HG03159 (cell line): ENCODE results near the gene GAS2.

Experiments
- ATAC-seq: cut with Tn5 transposase; IDR thresholded peaks from one replicate; pipeline ENCODE4 v1.9.1; 2021; ENCODE audit warnings: mild to moderate bottlenecking, moderate library complexity; ENCODE audit not compliant: unreplicated experiment

Gene GAS2

DNA sequence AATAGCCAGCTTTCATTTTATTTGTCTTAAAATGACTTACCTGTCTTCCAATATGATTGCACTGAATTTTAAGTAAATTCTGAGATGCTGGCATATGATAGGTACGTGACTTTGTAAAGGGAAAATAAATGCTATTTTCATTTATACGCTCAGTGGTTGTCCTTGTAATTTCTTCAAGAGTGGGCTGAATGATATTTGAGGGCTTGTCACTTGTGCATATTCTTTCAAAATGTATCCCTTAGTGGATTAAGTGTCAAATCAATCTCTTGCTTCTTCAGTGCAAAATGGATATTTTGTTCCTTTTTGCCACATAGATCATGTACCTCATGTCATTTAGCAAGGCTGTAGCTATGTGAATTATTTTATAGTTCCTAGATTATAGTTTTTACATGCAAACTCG lies 56.9 kb downstream of the GAS2 start:
- ATAC-seq = no peak

GRCh38 chr11:22725079-22725478 lies 58.7 kb downstream of the GAS2 start:
- ATAC-seq = no peak

DNA sequence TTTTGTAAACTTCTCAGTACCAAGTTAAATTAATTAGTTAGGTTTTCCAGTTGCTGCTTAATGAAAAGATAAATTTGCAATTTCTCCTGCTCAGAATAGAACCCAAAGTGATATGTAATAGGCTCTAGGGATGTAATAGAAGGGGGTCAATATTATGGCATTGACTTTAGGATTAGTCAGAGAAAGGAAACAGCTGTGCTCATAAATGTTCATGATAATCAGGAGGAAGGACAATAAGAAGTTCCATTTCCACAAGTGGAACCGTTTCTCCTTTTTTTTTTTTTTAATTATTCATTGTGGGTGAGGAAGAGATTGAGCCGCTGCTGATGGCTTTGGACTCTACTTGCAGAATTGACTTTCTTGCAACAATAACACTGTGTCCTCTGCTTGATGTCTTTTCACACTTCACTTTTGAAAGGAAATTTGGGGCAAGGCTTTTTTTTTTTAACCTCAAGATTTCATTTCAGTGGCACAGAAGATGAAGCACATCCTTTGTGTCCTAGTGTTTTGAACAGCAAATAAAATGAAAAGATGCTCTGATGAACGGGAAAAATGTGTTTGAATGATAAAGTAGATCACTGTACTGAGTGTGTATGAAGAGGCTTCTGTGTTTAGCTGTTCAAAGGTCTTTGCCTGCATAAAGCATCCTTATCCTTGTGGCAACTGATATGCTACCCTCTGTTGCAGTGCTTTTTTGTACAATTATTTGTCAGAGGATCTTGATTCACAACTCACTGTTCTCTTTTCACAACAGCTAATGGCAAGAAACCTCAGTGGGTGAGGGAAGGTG lies 62.4 kb downstream of the GAS2 start:
- no peak for ATAC-seq

DNA sequence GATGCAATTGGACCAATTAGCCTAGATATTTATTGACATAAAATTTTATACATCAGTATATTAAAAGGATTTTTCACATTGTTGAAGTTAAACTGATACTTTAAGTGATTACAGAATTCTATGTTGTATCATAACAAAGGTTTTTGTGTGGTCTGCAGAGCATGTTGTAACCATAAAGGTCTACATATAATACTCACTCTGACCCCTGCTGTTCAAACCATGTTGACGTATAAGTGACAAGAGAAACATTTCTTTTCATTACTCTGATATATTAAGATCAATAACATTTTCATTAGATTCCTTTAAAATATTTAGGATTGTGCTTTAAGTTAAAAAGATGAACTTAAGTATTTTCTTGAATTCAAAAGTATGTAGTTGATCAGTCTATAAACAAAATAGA lies 63.9 kb downstream of the GAS2 start:
- no peak for ATAC-seq

- ATAC-seq = no peak
Measured at GRCh38 chr11:22732588-22732987, 66.2 kb downstream of the GAS2 start.

GRCh38 chr11:22733475-22734248 lies 67.3 kb downstream of the GAS2 start:
- ATAC-seq = no peak

DNA sequence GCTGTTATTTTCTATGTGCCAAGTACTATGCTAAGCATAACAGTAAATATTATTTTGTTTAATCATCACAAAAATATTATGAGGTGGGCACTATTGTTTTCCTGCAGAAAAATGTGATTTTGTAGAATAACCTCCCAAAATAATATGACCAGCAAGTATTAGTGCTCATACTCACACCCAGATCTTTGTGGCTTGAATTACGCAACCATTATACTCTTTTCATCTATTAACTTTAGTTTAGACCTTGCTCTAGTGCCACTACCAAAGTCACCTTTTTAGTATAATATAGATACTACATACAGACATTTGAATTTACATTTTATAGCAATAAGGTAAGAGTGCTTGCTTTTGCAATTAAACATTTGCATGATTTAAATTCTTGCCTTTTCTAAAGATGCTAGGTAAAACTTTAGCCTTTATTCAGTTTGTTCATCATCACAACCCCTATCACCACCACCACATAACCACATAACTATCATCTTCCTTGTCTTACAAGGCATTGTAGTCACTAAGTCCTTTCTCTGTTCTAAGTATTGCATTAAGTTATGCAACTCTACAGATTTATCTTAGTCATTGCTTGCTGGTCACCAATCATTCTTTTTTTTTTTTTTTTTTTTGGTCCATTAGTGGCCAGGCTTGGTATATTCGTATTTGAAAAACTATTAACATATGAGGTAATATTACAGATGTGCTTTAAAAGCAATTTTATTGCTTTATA lies 68.4 kb downstream of the GAS2 start:
- ATAC-seq = no peak

- ATAC-seq = no peak
Measured at GRCh38 chr11:22742157-22742613, 75.8 kb downstream of the GAS2 start.

DNA sequence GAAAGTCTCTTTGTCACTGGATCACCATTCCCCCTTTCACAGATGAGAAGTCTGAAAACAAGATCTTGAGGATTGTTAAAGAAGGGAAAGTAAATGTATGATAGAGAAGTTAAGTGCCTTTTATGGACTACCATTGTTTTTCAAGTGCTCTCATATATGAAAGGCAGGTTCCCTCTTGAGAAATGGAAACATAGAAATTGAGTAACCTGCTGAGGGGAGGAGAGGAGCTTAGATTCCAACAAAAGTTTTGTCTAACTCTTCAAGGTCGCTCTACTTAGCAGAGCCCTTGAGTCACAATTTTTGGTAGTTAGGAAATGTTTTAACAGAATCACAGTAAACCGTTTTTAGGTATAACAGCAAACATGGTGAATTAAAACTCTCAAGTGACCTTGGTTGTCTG lies 83.1 kb downstream of the GAS2 start:
- no peak for ATAC-seq

DNA sequence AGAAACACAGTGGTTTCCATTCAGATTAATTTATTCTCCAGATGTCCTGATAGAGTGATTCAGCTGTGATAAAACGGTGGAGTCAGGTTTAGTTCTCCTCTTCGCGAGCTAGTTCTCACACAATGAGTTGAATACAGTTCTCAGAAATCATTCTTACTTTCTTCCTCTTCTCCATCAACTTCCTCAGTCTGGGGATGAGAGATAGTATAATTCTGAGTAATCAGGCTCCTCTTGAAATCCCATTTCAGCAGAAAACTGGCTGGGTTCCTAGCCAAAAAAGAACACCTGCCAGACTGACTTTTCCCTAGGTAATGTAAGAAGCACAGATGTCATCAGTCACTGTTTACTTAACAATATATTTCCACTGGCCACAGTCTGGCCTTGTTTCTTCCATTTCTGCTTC lies 86.5 kb downstream of the GAS2 start:
- ATAC-seq = no peak

- ATAC-seq = no peak
Measured at GRCh38 chr11:22753416-22753815, 87.0 kb downstream of the GAS2 start.

DNA sequence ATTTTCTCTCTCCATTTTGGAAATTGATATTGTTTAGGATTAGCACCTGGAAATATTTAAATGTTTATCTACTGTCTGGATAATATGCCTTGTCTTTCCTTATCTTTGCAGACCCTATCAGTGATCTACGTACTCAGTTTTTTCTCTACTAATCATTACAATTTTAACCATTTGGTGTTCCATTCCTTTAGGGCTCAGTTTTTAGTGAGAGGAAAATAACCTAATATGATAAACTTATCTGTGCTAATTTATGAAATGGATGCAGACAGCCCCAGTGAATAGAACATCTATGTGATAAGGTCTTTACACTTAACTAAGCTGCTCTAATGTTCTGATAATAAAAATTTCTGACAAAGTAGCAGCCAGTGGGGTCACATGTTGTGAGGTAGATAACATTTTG lies 94.7 kb downstream of the GAS2 start:
- no peak for ATAC-seq

GRCh38 chr11:22763166-22763565 lies 96.8 kb downstream of the GAS2 start:
- ATAC-seq = no peak

GRCh38 chr11:22764735-22765134 lies 98.3 kb downstream of the GAS2 start:
- ATAC-seq = no peak

GRCh38 chr11:22768281-22768680 lies 101.9 kb downstream of the GAS2 start:
- no peak for ATAC-seq

- ATAC-seq = no peak
Measured at GRCh38 chr11:22769081-22769480, 102.7 kb downstream of the GAS2 start.

DNA sequence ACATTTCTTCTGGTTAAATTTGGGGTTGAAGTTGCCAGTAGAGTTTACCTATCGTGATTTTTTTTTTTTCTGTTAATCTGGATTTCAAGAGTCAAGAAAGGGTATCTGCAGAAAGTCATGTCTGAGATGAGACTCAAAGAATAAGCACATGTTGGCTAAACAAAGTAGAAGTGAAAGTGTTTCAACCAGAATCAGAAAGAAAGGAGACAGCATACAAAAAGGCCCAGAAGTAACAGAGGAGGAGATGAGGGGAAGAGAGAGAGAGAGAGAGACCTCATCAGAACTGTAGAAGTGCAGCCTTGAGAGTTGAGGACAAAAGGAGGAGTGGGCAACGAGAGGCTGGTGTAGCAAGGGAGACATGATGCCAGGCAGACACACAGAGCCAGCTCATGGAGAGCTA lies 108.3 kb downstream of the GAS2 start:
- ATAC-seq = peak; percentile 64

GRCh38 chr11:22775248-22775647 lies 108.8 kb downstream of the GAS2 start:
- no peak for ATAC-seq

DNA sequence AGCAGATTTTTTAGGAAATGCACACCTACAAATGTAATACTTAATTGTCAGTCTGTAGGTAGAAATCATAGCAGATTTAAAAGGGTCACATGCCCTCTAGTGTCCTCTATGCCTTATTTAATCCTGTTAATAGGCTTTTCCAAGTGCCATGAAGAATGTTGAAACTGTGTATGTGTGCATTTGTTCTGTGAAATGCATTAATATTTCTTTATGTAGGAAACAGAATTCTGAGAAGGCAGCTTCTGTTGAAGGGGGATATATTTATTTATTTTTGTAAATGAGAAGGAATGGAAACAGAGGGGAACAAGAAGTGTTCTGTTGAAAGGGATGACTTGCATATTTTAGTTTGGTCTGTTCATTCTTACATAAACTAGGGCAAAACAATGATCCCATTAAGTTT lies 112.2 kb downstream of the GAS2 start:
- no peak for ATAC-seq

- no peak for ATAC-seq
Measured at GRCh38 chr11:22779850-22780249, 113.4 kb downstream of the GAS2 start.

DNA sequence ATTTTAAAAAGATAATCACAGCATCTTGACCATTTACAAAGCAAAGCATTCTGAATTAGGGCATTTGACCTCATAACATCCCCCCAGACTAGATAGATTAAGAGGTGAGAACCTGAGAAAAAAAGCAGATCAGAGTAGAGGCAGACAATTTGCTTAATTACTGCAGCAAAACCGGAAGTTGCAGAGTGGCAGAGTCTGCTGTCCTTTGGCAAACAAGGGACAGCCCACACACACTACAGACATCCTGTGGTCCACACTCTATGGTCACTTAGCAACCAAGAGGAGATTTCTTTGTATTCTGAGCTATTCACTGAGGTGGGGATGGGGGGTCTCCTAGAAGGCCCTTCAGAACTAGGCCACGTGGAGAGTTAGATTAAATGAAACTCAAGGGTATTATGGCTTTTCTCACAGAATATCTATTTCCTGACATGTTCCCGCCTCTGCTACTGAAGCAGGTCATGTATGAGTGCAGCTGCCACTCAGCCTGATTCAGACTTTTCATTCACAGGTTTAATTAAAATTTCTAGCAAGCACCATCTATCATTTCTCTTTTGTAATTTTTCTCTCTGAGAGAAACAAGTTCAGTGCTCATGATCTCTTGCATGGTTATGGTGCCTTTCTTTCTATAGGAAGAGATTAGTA lies 114.7 kb downstream of the GAS2 start:
- ATAC-seq = peak; percentile 94
